NCI-H2107 (cell line): ENCODE results near the gene CNOT2.
"Not testable (repeated sequence)": the region's sequence is repeated elsewhere in the genome, so short reads cannot be mapped to it uniquely, and the experiment has no call there.

Experiments
- DNase-seq: peaks from one replicate; lab custom pipeline; 2025; lab: John Stamatoyannopoulos, UW

Gene CNOT2

DNA sequence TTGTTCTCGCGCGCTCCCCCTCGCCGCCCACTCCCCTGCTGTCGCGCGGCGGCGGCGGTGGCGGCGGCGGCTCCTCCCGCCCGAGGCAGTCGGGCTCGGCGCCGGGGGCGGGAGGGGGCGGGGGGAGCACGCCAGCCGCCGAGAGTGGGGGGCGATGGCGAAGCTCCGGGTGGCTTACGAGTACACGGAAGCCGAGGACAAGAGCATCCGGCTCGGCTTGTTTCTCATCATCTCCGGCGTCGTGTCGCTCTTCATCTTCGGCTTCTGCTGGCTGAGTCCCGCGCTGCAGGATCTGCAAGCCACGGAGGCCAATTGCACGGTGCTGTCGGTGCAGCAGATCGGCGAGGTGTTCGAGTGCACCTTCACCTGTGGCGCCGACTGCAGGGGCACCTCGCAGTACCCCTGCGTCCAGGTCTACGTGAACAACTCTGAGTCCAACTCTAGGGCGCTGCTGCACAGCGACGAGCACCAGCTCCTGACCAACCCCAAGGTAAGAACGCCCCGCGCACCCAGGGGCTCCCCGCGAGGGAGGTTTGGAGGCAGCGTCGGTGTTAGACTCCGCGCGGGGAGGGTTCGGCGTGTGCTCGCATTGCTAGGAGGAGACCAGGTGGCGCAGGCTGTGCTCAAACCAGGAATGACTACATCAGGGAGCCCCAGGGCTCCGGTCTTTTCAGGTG lies 123.5 kb downstream of the CNOT2 start:
- peak; percentile 11 for DNase-seq

DNA sequence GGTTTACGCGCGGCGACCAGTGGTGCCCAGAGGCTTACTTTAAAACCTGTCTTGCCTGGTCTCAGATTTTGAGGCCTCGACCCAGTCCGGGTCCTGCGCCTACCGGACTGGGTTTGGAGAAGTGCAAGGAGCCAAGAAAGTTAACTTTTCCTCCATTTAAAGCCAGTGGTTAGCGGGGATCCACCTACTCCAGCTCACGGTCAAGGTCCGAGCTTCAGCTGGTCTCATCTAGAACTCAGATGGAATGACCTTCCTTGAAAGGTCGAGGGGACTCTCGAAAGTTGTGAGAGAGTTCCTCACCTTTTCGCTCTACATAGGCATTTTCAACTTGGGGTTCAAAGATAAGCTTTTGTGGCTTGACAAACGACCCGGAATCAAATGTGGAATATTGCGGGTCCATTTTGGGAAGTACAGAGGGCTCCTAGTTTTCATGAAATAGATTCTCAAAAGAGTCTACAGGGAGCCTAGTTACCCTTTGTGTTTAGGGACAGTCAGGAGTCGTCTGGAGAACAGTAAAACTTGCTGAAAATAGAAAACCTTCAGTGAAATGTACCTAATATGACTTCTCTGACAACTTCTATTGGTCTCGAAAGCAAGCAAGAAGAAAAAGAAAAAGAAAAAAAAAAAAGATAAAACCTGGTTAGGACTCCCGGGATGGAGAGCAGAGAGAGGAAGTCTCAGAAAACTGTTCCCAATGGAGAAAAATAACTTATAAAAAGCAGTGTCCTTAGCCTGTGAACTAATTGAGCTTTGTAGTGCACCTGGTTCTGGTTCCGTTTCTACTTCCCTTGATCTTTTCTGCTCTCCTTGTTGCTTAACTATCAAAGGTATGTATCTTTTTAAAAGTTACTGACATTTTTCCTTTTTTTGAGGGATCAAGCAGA lies 124.3 kb downstream of the CNOT2 start:
- no peak for DNase-seq

DNA sequence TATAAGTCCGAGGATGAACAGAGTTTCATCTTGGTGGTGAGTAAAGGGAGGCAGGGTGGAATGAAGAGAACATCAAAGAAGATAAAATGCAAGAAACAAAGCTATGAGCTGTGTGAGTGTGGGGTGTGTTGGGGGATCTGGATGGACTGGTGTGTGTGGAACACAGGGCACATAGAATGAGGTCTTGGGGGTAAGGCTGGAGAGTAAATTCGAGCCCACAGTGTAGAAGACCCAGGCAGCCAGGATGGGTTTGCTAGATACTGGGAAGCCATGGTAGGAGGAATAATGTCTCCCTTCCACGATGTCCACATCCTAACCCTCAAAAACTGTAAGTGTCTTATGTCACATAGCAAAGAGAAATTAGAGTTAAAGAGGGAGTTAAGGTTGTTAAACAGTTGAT lies 129.6 kb downstream of the CNOT2 start:
- no peak for DNase-seq

DNA sequence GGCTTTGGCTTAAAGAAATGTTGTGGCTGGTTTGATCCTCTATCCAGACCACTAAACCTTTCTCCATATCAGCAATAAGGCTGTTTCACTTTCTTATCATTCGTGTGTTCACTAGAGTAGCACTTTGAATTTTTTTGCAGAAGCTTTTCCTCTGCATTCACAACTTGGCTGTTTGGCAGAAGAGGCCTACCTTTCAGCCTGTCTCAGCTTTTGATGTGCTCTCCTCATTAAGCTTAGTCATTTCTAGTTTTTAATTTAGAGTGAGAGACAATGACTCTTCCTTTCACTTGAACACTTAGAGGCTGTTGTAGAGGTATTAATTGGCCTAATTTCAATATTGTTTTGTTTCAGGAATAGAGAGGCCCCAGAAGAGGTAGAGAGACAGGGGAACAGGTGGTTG lies 136.6 kb downstream of the CNOT2 start:
- no peak for DNase-seq

DNA sequence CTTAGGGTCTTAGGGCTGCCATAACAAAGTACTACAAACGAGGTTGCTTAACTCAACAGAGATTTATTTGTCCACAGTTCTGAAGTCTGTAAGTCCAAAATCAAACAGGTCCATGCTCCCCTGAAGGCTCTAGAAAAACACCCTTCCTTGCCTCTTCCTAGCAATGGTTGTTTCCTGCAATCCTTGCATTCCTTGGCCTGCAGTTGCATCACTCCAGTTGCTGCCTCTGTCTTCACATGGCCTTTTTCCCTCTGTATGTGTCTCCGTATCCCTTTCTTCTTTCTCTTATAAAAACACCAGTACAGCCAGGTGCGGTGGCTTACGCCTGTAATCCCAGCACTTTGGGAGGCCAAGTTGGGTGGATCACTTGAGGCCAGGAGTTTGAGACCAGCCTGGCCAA lies 140.3 kb downstream of the CNOT2 start:
- no peak for DNase-seq

DNA sequence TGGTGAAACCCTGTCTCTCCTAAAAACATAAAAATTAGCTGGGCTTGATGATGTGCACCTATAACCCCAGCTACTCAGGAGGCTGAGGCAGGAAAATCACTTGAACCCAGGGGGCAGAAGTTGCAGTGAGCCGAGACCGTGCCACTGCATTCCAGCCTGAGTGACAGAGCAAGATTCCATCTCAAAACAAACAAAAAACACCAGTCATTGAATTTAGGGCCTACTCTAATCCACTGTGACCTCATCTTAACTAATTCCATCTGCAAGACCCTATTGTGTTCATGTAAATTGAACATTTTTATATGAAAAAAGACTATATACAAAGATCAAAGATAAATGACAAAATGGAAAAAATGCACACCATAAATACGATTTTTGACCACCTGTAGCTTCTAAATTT lies 140.7 kb downstream of the CNOT2 start:
- no peak for DNase-seq

DNA sequence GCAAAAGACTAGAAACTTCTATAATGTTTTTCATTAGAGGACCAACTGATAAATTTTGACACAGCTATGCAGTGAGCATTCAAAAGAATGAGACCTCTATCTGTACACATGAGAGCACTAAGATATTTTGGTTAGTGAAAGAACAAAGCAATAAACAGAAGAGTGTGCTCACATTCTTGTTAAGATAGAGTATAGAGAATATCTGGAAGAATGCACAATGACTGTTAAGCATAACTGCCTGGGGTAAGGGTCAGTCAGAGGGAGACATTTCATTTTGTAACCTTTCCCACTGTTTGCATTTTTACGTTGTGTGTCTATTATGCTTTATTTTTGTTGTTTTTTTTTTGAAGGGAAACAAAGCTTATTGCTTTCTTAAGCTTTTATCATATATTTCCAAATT lies 143.5 kb downstream of the CNOT2 start:
- no peak for DNase-seq

DNA sequence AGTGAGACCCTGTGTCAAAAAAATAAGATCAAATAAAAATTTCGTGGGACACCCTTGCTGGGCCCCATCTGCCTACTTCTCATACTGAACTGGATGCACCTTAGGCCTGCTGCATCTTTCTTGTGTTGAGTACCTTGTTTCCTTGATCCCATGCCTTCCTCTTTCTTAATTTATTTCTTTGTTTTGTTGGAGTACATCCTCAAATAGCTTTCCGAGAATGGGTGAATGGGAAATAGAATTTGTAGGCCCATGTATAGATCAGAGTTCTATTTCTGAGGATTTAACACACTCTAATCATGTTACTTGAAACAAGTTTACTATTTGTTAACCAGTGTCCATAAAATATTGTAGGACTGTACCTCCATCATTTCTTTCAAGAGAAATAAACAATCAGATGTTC lies 146.4 kb downstream of the CNOT2 start:
- no peak for DNase-seq

DNA sequence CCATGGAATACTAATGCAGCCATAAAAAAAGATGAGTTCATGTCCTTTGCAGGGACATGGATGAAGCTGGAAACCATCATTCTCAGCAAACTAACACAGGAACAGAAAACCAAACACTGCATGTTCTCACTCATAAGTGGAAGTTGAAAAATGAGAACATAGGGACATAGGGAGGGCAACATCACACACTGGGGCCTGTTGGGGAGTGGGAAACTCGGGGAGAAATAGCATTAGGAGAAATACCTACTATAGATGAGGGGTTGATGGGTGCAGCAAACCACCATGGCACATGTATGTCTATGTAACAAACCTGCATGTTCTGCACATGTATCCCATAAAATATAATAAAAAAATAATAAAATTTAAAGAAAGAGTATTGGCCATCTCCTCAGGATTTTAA lies 149.4 kb downstream of the CNOT2 start:
- DNase-seq: not testable (repeated sequence)

DNA sequence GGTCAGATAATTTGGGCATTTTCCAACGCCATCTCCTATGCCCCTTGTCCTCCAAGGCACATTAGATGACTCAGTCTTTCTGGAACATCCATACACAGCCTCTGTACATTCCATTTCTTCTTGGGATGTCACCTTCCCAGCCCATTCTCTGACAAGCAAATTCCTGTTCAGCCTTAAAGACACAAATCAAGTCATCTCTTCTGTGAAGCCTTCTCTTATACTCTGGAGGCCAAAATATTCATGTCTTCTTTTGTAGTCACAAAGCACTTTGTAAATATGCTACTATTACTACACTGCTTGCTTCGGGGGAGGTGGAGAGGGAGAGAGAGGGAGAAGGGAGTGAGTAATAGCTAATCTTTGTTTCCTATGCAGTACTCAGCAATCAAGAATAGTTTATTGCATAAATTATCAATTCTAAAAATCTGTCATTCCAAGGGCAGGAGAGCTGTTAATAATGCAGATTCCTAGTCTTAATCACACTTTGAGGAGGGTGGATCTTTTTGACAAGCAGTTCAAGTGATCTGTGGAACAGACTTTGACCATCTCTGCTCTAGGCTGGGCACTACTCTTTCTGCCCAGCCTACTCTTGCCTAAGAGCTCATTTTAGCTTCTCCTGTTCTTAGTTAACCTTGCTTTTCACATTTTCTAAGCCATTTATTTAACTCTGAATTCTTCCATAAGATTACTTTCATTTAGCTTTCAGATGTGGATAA lies 150.7 kb downstream of the CNOT2 start:
- DNase-seq: no peak

DNA sequence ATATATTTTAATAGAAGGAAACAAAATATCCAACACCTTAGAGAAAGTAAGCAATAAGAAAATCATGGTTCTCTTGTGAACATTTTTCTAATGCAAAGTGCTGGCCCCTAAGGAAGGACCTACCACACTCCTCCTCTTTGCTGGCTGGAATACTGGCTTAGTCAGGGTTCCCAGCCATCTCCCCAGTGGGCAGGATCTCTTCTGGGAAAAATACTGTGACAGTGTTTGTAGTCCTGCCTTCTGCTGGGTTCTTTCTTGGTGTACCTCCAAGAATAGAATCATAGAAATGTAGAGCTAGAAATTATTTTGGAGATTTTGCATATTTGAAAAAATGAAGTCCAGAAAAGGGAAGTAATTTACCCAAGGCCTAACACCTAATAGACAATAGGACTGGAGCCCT lies 154.8 kb downstream of the CNOT2 start:
- no peak for DNase-seq

DNA sequence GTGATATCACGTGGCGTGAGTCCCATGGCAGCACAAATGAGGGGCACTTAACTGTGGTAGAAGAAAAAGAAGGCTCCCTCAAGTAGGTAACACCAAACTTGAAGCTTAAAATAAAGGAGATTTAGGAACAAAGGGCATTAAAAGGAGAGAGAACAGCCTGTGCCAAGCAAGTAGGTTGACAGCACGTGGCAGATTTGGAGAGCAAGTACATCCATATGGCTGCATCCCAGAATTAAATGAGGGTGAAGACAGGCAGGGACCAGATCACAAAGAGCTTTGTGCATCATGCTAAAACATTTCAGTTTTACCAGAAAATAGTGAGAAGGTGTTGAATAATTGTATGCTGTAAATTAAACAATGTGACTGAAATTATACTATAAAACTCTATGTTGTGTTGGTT lies 155.6 kb downstream of the CNOT2 start:
- no peak for DNase-seq

DNA sequence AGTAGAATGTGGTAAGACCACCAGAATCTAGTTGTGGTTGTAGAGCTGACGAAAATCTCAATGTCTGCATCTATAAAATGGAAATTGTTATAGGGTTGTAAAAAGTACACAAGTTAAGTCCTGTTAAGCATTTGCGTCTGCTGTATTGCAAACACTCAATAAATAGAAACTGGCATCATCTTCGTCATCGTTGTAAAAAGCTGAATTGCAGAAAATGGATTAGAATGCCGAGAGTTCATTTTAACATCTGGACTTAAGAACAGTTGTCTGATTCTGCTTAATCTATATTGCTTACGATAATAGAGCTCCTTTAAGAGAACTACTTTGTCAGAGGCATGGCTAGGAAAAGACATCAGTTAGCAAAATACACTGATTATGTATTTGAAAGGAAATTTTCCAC lies 156.1 kb downstream of the CNOT2 start:
- no peak for DNase-seq

DNA sequence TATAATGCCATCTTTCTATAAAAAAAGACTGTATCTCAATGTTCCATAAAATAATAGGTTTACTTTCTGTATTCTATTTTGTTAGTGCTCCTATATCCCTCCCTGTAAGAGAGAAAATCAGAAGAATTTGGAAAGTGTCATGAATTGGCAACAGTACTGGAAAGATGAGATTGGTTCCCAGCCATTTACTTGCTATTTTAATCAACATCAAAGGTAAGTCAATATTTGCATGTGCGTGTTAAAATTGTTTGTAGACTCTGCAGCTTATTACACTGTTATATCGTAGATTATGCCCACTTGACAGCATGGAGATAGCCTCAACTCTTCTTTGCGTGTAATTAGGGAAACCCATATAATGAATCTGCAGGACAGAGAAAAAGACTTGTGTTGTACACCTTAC lies 156.9 kb downstream of the CNOT2 start:
- DNase-seq: no peak

DNA sequence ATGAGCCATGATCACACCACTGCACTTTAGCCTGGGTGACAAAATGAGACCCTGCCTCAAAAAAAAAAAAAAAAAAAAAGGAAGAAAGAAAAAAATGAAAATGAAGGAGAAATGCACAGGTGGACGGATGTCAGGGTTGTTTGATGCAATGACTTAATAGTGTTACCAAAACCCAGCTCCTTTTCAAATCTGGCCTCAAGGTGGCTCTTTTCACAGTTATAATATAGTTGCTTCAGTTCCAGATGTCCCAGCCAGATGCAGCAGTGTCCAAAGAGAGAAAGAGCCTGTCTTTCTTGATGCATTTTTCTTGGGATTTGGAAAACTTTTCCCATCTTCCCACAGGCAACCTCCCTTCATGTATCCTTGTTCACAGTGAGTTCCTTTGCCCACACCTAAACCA lies 159.4 kb downstream of the CNOT2 start:
- no peak for DNase-seq

DNA sequence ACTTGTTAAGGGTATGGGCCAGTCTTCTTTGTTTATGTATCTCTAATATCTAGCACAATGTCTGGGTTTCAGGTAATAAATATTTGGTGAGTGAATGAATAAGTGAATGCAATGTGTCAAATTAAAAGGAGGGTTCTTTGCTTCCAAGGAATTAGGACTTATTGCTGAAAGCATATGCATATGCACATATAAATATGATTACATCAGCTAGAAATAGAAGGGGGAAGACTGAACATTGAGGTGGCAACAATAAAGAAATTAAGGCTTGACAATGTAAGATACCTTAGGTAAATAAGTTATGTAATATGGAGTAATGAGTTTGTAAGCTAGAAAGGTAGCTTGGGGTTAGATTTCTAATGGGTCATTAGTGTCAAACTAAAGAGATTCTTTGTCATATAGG lies 160.6 kb downstream of the CNOT2 start:
- no peak for DNase-seq
